ENCODE data around the gene SNX24. TPM values are rescaled to one million over a fixed set of nuclear protein-coding genes. Genes with fewer than 3 reads are reported as not detected.
A peak's percentile ranks its signal among the peaks of the same experiment; 100 is the strongest.

SNX24 gene
- total and polyA plus RNA-seq, 9 of the 15 experiments (the other 6 are each of a cell fraction or from before 2014, with no cell fraction given): 5.3 to 10.1 (median 7.9) TPM

DNA sequence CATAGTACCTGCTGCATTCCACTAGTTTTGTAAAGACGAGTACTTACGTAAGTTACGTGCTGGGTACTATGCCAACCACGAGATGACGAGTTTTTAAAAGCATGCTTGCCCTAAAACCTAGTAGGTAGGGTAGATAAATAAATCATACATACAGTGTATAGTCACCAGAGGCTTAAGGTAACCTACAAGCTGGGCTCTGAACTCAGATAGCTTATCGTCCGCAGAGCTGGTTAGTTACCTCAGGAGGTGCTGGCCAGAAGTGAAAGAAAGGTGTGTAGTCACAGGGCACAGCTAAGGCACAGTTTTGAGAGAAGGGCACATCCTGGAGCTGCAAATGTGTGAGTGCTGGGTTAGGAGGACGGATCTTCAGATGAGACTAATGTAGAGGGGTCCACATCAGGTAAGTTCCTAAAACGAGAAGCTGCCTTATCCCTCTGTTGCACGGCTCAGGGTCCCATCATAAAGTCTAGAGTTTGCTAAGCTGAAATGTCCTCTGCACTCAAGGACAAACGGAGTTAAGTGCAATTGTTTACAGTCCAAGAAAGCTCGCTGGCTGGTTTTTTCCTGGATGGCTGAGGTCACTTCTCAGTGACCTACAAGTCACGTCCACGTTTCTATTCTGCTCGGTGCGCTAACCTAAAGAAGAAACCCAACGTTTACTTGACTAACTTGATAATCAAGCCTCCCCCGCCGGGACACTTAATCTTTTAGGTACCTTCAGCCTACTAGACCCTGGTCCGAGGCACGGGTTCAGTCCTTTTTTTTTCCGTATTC lies 1.1 kb upstream of the SNX24 start:
- in situ Hi-C loops (cut with MboI) (no loop called here), intact Hi-C loops (cut with micrococcal nuclease) (loop anchor here (2.0 kb wide), 1 partner anchor 38 kb away; no protein-coding TSS in a partner anchor)
- Histone ChIP-seq H3K27me3 (ENCODE audit: control insufficient read depth in 2 of 2, insufficient read depth in 2 of 2, low read length in 2 of 2) (no peaks in the 10 kb centered on the region), H3K79me2 (ENCODE audit: control insufficient read depth, insufficient read depth, low read length) (no peaks in the 10 kb centered on the region), H4K20me1 (replicated peaks; ENCODE audit: control insufficient read depth, insufficient read depth, low read length) (no peaks in the 10 kb centered on the region), H3K9me3 (replicated peaks; ENCODE audit: control insufficient read depth, insufficient read depth, low read depth, low read length) (no peaks in the 10 kb centered on the region), H3K4me3 (peak overlapping the region; percentile 61), H3K9me1 (ENCODE audit: control insufficient read depth, insufficient read depth, low read length) (no peaks in the 10 kb centered on the region), H3K9ac (ENCODE audit: insufficient read depth in 1 of 2, low read depth in 2 of 2, low read length in 2 of 2) (peak overlapping the region; percentile 79 to 92; a peak in 3 of 4 replicates), H2AFZ (ENCODE audit: low read depth, low read length) (peak overlapping the region; percentile 93), H3K27ac (ENCODE audit: extremely low read depth, low read depth, low read length) (peak overlapping the region; percentile 68), H3K4me2 (ENCODE audit: insufficient read depth, low read length) (peak overlapping the region; percentile 83), H3K36me3 (ENCODE audit: control insufficient read depth, insufficient read depth, low read length) (no peaks in the 10 kb centered on the region), H3K4me1 (replicated peaks in 1 of 2; ENCODE audit: control insufficient read depth in 2 of 2, insufficient read depth in 2 of 2, low read length in 2 of 2) (peaks cover 11 to 21% of the 10 kb centered on the region in 2 experiments; a peak in 4 of 5 replicates)
- WGBS (ENCODE audit: insufficient coverage, low coverage, missing lambda C conversion rate): 32% methylated on average over 22 of the region's 22 CpGs
- ATAC-seq (peak; percentile 7), FAIRE-seq (no peak), DNase-seq (ENCODE audit: extremely low read depth in 1 of 4, low spot score in 3 of 4) (peak; percentile 13 to 58 (median 18))
- TSS peak; percentile 80 for BruUV-seq (replicated peaks)
- CTCF ChIA-PET (ENCODE audit: low intra/inter-chr PET ratio): no interaction called here
- POLR2A ChIA-PET: interaction anchor here (1.2 to 1.4 kb wide), 2 partner anchors 11 to 24 kb away, joined by 4 read pairs; no protein-coding TSS in a partner anchor
- TF ChIP-seq EWSR1 (IDR thresholded peaks at IDR 0.05; ENCODE audit: borderline replicate concordance, low read depth, partially characterized antibody) (no peak), ZNF75A (CRISPR knock-in tag; IDR thresholded peaks at IDR 0.05) (no peak), RBBP5 (IDR thresholded peaks at IDR 0.05; ENCODE audit: borderline replicate concordance, insufficient read depth, low read length, poor library complexity, severe bottlenecking) (peak; percentile 9), FOXA1 (IDR thresholded peaks at IDR 0.05; ENCODE audit: borderline replicate concordance) (no peak), DDX20 (tag; IDR thresholded peaks at IDR 0.05; ENCODE audit: low read depth) (no peak), GTF2E2 (tag; IDR thresholded peaks at IDR 0.05) (peak; percentile 43; the same call in 1 of the 2 replicates), HMBOX1 (IDR thresholded peaks at IDR 0.05) (peak; percentile 79), MECOM (CRISPR knock-in tag; IDR thresholded peaks at IDR 0.05) (no peak), MEIS2 (IDR thresholded peaks at IDR 0.05; ENCODE audit: partially characterized antibody) (no peak)
- TF ChIP-seq, protein P1, sequence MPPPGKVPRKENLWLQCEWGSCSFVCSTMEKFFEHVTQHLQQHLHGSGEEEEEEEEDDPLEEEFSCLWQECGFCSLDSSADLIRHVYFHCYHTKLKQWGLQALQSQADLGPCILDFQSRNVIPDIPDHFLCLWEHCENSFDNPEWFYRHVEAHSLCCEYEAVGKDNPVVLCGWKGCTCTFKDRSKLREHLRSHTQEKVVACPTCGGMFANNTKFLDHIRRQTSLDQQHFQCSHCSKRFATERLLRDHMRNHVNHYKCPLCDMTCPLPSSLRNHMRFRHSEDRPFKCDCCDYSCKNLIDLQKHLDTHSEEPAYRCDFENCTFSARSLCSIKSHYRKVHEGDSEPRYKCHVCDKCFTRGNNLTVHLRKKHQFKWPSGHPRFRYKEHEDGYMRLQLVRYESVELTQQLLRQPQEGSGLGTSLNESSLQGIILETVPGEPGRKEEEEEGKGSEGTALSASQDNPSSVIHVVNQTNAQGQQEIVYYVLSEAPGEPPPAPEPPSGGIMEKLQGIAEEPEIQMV (tag; conservative IDR thresholded peaks at IDR 0.05; ENCODE audit: low read depth): no peak
- TF ChIP-seq, protein P2, sequence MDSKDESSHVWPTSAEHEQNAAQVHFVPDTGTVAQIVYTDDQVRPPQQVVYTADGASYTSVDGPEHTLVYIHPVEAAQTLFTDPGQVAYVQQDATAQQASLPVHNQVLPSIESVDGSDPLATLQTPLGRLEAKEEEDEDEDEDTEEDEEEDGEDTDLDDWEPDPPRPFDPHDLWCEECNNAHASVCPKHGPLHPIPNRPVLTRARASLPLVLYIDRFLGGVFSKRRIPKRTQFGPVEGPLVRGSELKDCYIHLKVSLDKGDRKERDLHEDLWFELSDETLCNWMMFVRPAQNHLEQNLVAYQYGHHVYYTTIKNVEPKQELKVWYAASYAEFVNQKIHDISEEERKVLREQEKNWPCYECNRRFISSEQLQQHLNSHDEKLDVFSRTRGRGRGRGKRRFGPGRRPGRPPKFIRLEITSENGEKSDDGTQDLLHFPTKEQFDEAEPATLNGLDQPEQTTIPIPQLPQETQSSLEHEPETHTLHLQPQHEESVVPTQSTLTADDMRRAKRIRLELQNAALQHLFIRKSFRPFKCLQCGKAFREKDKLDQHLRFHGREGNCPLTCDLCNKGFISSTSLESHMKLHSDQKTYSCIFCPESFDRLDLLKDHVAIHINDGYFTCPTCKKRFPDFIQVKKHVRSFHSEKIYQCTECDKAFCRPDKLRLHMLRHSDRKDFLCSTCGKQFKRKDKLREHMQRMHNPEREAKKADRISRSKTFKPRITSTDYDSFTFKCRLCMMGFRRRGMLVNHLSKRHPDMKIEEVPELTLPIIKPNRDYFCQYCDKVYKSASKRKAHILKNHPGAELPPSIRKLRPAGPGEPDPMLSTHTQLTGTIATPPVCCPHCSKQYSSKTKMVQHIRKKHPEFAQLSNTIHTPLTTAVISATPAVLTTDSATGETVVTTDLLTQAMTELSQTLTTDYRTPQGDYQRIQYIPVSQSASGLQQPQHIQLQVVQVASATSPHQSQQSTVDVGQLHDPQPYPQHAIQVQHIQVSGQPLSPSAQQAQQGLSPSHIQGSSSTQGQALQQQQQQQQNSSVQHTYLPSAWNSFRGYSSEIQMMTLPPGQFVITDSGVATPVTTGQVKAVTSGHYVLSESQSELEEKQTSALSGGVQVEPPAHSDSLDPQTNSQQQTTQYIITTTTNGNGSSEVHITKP (IDR thresholded peaks at IDR 0.05; ENCODE audit: partially characterized antibody): peak; percentile 22
- TF ChIP-seq, protein P3, sequence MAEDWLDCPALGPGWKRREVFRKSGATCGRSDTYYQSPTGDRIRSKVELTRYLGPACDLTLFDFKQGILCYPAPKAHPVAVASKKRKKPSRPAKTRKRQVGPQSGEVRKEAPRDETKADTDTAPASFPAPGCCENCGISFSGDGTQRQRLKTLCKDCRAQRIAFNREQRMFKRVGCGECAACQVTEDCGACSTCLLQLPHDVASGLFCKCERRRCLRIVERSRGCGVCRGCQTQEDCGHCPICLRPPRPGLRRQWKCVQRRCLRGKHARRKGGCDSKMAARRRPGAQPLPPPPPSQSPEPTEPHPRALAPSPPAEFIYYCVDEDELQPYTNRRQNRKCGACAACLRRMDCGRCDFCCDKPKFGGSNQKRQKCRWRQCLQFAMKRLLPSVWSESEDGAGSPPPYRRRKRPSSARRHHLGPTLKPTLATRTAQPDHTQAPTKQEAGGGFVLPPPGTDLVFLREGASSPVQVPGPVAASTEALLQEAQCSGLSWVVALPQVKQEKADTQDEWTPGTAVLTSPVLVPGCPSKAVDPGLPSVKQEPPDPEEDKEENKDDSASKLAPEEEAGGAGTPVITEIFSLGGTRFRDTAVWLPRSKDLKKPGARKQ (CRISPR knock-in tag; IDR thresholded peaks at IDR 0.05): 0 out of 2 replicates have a peak, but pooled peaks have one; percentile 12
